Testis (tissue), 5 donors: ENCODE results near the gene ANXA10. TPM values are rescaled to one million over a fixed set of nuclear protein-coding genes. Genes with fewer than 3 reads are reported as not detected.

Source experiments
- DNase-seq: peaks from one replicate; pipeline ENCODE4 v3.0.0-alpha.2; 2019
- H3K27ac ChIP-seq, 2 donors: fragments of 200-600 bp; sonication (generic); one replicate each; pipeline ENCODE4 v1.5.1; 2019
- H3K27me3 ChIP-seq: fragments of 200-600 bp; sonication (generic); one replicate; pipeline ENCODE4 v1.5.1; 2019
- H3K36me3 ChIP-seq: fragments of 200-600 bp; sonication (generic); one replicate; pipeline ENCODE4 v1.5.1; 2017; ENCODE audit warnings: low read depth; ENCODE audit errors: missing control alignments
- H3K4me1 ChIP-seq: fragments of 200-600 bp; sonication (generic); one replicate; pipeline ENCODE4 v1.5.1; 2019
- H3K4me3 ChIP-seq, 2 donors: fragments of 200-600 bp; sonication (generic); one replicate each; pipeline ENCODE4 v1.5.1; 2017 to 2019
- H3K9me3 ChIP-seq: fragments of 200-600 bp; sonication (generic); one replicate; pipeline ENCODE4 v1.5.1; 2017
- POLR2A ChIP-seq: fragments of 450-650 bp; IDR thresholded peaks from one replicate; pipeline ENCODE4 v1.6.1; 2017; ENCODE audit warnings: antibody characterized with exemption, mild to moderate bottlenecking, moderate library complexity
- WGBS, 2 donors: methylation state at CpG; one replicate each; pipeline ENCODE4 v1.1.5; 2018; 5-methylcytosine and 5-hydroxymethylcytosine counted together
- intact Hi-C: fragments of 100-400 bp; cut with DNase I; formaldehyde crosslinking; loops from one replicate; pipeline ENCODE4 v1.15.1; 2023; ENCODE audit warnings: low total_unique reads
- long read RNA-seq, 2 donors: transcript quantifications; one replicate each; lab custom pipeline, GENCODE V29; 2026
- polyA plus RNA-seq: library from polyadenylated mRNA; stranded (reverse); fragments of 350-450 nt; fragmentation: Illumina TruSeq; extraction: RNeasy Lipid Tissue Mini Kit (QIAGEN cat#74804); gene quantifications from one replicate; pipeline ENCODE4 v1.2.3, GENCODE V29; 2014; ENCODE audit warnings: low read depth, low replicate concordance; ENCODE audit not compliant: insufficient read depth
- total RNA-seq, 2 donors: library from RNA; depleted of rRNA; stranded (reverse); fragments of >200 nt; gene quantifications; one replicate each; pipeline ENCODE4 v1.2.3, GENCODE V29; 2016
- TF ChIP-seq, protein P1 (sequence below), 3 experiments: fragments of 450-650 bp in 2 of 3; fragments of 200-600 bp in 1 of 3; sonication (generic) in 1 of 3; IDR thresholded peaks; one replicate each; pipeline ENCODE4 v1.5.1; 2016 to 2019; ENCODE audit warnings: antibody characterized with exemption in 3 of 3, mild to moderate bottlenecking in 2 of 3, moderate library complexity in 1 of 3

ANXA10 gene, protein sequence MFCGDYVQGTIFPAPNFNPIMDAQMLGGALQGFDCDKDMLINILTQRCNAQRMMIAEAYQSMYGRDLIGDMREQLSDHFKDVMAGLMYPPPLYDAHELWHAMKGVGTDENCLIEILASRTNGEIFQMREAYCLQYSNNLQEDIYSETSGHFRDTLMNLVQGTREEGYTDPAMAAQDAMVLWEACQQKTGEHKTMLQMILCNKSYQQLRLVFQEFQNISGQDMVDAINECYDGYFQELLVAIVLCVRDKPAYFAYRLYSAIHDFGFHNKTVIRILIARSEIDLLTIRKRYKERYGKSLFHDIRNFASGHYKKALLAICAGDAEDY
- total RNA-seq (under 1 TPM; 0.25 to 0.71 TPM), polyA plus RNA-seq (2.7 TPM)
- long read RNA-seq, donor 1, partial matches to known transcripts, result 24 of 24 reads
- long read RNA-seq, donor 1, other reads (novel, unspliced or antisense), result 0 of 24 reads
- long read RNA-seq, donor 2, result 0 reads

DNA sequence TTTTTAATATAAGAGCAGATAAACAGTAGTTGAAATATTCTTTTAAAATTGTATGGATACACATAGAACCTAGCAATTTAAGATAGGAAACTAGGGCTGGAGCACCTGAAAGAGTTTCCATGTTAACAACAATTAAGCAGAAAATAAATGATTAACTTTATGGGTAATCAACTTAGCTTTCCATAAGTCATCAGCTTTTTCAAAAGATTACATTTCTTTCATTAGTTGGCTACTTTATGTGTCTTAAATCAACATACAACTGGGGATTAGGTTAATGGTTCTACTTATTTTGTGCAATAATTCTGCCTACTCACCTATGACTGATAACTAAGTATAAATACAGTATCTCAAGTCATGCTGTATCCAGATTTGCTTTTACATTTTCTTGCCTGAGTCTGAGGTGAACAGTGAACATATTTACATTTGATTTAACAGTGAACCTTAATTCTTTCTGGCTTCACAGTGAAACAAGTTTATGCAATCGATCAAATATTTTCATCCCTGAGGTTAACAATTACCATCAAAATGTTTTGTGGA lies at the start of gene ANXA10:
TSS of gene ANXA10 (plus strand) at position 362 of the 537 bp plus-strand sequence. CDS start at position 526, 164 bp downstream.
- H3K27me3 ChIP-seq, result no peaks in the 10 kb centered on the region
- H3K36me3 ChIP-seq, result no peaks in the 10 kb centered on the region
- intact Hi-C loops, result no loop called here
- DNase-seq, result no peak
- TF ChIP-seq POLR2A, result no peak
- TF ChIP-seq, protein P1, sequence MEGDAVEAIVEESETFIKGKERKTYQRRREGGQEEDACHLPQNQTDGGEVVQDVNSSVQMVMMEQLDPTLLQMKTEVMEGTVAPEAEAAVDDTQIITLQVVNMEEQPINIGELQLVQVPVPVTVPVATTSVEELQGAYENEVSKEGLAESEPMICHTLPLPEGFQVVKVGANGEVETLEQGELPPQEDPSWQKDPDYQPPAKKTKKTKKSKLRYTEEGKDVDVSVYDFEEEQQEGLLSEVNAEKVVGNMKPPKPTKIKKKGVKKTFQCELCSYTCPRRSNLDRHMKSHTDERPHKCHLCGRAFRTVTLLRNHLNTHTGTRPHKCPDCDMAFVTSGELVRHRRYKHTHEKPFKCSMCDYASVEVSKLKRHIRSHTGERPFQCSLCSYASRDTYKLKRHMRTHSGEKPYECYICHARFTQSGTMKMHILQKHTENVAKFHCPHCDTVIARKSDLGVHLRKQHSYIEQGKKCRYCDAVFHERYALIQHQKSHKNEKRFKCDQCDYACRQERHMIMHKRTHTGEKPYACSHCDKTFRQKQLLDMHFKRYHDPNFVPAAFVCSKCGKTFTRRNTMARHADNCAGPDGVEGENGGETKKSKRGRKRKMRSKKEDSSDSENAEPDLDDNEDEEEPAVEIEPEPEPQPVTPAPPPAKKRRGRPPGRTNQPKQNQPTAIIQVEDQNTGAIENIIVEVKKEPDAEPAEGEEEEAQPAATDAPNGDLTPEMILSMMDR (IDR thresholded peaks at IDR 0.05), result no peak
- H3K27ac ChIP-seq, result no peak within 1 kb of the TSS
- no peak within 1 kb of the TSS for H3K4me3 ChIP-seq
- no peaks in the 10 kb centered on the region for H3K4me1 ChIP-seq
- WGBS, 2 donors, result 72 to 84% methylated on average over 1 of the region's 1 CpG
- H3K9me3 ChIP-seq, result no peaks in the 10 kb centered on the region

DNA sequence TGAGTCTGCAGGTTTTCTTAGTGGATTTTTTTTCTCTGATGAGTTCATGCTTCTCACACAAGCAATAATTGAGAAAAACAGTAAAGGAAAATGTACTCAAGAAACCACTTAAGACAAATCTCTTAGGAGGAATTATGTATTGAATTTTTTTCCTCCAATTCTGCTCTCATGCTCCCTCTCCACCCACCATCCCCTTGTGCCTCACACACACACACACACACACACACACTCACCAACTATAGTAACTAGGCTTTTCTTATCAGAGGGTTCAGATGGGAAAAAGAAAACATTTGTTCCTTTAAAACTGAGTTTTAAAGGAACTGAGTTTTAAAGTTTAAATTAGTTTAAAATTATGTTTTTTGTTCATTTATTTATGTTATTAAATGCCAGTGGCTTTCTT lies 47.0 kb upstream of the ANXA10 start:
- Histone ChIP-seq H3K4me3 (no peak overlapping the region), H3K4me1 (no peaks in the 10 kb centered on the region), H3K36me3 (no peaks in the 10 kb centered on the region), H3K9me3 (no peaks in the 10 kb centered on the region), H3K27ac (no peak overlapping the region), H3K27me3 (no peaks in the 10 kb centered on the region)
- no peak for DNase-seq
- intact Hi-C loops, result no loop called here
- TF ChIP-seq POLR2A, result no peak
- TF ChIP-seq, protein P1 (IDR thresholded peaks at IDR 0.05), result no peak

DNA sequence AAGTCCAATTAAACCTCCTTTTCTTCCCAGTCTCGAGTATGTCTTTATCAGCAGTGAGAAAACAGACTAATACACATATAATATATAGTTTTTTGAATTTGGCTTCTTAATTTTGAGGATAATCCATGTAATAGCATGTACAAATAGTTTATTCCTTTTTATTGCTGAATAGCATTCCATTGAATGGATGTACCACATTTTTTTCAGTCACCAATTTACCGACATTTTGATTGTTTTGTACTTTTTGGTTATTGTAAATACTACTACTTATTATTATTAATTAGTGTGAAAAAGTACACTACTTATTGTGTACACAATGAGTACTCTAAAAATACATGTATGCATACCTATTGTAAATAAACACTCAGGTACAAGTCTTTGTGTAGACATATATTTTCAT lies 42.3 kb upstream of the ANXA10 start:
- no peak for DNase-seq
- intact Hi-C loops, result no loop called here
- no peaks in the 10 kb centered on the region for H3K27me3 ChIP-seq
- no peaks in the 10 kb centered on the region for H3K9me3 ChIP-seq
- no peaks in the 10 kb centered on the region for H3K36me3 ChIP-seq
- TF ChIP-seq POLR2A, result no peak
- TF ChIP-seq, protein P1 (IDR thresholded peaks at IDR 0.05), result no peak
- 71 to 90% methylated on average over 2 of the region's 2 CpGs for WGBS, 2 donors
- no peak overlapping the region for H3K27ac ChIP-seq
- no peaks in the 10 kb centered on the region for H3K4me1 ChIP-seq
- H3K4me3 ChIP-seq, result no peak overlapping the region

DNA sequence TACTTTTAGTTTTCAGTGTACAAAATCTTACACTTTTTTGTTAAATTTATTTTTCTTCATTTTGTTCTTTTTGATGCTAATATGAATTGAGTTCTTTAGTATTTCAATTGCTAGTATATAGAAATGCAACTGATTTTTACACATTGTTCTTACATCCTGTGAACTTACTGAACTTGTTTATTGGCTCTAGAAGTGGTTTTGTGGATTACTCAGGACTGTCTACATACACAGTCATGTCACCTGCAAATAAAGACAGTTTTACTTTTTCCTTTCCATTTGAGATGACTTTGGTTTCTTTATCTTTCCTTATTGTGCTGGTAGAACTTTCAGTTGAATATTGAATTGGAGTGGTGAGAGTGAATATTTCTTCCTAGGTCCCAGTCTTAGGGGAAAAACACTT lies 40.8 kb upstream of the ANXA10 start:
- Histone ChIP-seq H3K36me3 (no peaks in the 10 kb centered on the region), H3K27ac (no peak overlapping the region), H3K9me3 (no peaks in the 10 kb centered on the region), H3K4me1 (no peaks in the 10 kb centered on the region), H3K4me3 (no peak overlapping the region), H3K27me3 (no peaks in the 10 kb centered on the region)
- TF ChIP-seq, protein P1 (IDR thresholded peaks at IDR 0.05), result no peak
- TF ChIP-seq POLR2A, result no peak
- DNase-seq, result no peak
- intact Hi-C loops, result no loop called here
